Liver (tissue), 3 donors: ENCODE data around the gene GBA2.

Source experiments
- ATF3 ChIP-seq: IDR thresholded peaks from 2 replicates; pipeline ENCODE4 v1.6.1; 2016; ENCODE audit warnings: antibody characterized with exemption
- EGR1 ChIP-seq, 2 donors: IDR thresholded peaks; 2 replicates each; pipeline ENCODE4 v1.6.1; 2016 to 2018; ENCODE audit warnings: antibody characterized with exemption in 2 of 2, low read depth in 2 of 2
- FOXA1 ChIP-seq: IDR thresholded peaks from 2 replicates; pipeline ENCODE4 v1.6.1; 2016; ENCODE audit warnings: antibody characterized with exemption
- GABPA ChIP-seq, 2 donors: IDR thresholded peaks in 1 of 2; conservative IDR thresholded peaks in 1 of 2; 2 replicates each; pipeline ENCODE4 v1.6.1; 2016; ENCODE audit warnings: antibody characterized with exemption in 2 of 2, mild to moderate bottlenecking in 1 of 2, moderate library complexity in 1 of 2
- JUND ChIP-seq, 2 donors: IDR thresholded peaks; 2 replicates each; pipeline ENCODE4 v1.6.1; 2016; ENCODE audit warnings: antibody characterized with exemption in 2 of 2
- RAD21 ChIP-seq, 2 donors: IDR thresholded peaks; 2 replicates each; pipeline ENCODE4 v1.6.1; 2016; ENCODE audit warnings: antibody characterized with exemption in 2 of 2, mild to moderate bottlenecking in 2 of 2
- REST ChIP-seq: IDR thresholded peaks from 2 replicates; pipeline ENCODE4 v1.6.1; 2016; ENCODE audit warnings: antibody characterized with exemption, mild to moderate bottlenecking
- RXRA ChIP-seq, 2 donors: IDR thresholded peaks; 2 replicates each; pipeline ENCODE4 v1.6.1; 2017 to 2018; ENCODE audit warnings: antibody characterized with exemption in 2 of 2, mild to moderate bottlenecking in 1 of 2
- SP1 ChIP-seq: IDR thresholded peaks from 2 replicates; pipeline ENCODE4 v1.6.1; 2018; ENCODE audit warnings: antibody characterized with exemption, mild to moderate bottlenecking
- TAF1 ChIP-seq: conservative IDR thresholded peaks from 2 replicates; pipeline ENCODE4 v1.6.1; 2016; ENCODE audit warnings: antibody characterized with exemption, mild to moderate bottlenecking
- YY1 ChIP-seq: IDR thresholded peaks from 2 replicates; pipeline ENCODE4 v1.6.1; 2016; ENCODE audit warnings: antibody characterized with exemption, mild to moderate bottlenecking
- TF ChIP-seq, protein P1 (sequence below): fragments of 150-350 bp; IDR thresholded peaks from 2 replicates; pipeline ENCODE4 v1.5.1; 2017; ENCODE audit warnings: improper control_type of control experiment, low read depth, low read length; ENCODE audit not compliant: missing input control
- TF ChIP-seq, protein P2 (sequence below): IDR thresholded peaks from 2 replicates; pipeline ENCODE4 v1.6.1; 2016; ENCODE audit warnings: antibody characterized with exemption
- donor health status: healthy.
- donor health status: healthy.

- TF ChIP-seq YY1 (no peak), SP1 (no peak), REST (no peak), ATF3 (no peak), EGR1 (IDR thresholded peaks at IDR 0.05; ENCODE audit: low read depth in 2 of 2) (no peak), TAF1 (no peak), RXRA (IDR thresholded peaks at IDR 0.05) (no peak), GABPA (IDR thresholded peaks at IDR 0.05 in 1 of 2, conservative IDR thresholded peaks at IDR 0.05 in 1 of 2) (no peak), FOXA1 (no peak), RAD21 (IDR thresholded peaks at IDR 0.05) (no peak), JUND (IDR thresholded peaks at IDR 0.05) (no peak)
- TF ChIP-seq, protein P1, sequence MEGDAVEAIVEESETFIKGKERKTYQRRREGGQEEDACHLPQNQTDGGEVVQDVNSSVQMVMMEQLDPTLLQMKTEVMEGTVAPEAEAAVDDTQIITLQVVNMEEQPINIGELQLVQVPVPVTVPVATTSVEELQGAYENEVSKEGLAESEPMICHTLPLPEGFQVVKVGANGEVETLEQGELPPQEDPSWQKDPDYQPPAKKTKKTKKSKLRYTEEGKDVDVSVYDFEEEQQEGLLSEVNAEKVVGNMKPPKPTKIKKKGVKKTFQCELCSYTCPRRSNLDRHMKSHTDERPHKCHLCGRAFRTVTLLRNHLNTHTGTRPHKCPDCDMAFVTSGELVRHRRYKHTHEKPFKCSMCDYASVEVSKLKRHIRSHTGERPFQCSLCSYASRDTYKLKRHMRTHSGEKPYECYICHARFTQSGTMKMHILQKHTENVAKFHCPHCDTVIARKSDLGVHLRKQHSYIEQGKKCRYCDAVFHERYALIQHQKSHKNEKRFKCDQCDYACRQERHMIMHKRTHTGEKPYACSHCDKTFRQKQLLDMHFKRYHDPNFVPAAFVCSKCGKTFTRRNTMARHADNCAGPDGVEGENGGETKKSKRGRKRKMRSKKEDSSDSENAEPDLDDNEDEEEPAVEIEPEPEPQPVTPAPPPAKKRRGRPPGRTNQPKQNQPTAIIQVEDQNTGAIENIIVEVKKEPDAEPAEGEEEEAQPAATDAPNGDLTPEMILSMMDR: no peak
- TF ChIP-seq, protein P2, sequence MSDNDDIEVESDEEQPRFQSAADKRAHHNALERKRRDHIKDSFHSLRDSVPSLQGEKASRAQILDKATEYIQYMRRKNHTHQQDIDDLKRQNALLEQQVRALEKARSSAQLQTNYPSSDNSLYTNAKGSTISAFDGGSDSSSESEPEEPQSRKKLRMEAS: no peak
Observed at GRCh38 chr9:35741740-35742139, 7.3 kb downstream of the GBA2 start.
